Endothelial cell of umbilical vein (primary cell): ENCODE data around the gene C1orf122. TPM values are rescaled to one million over a fixed set of nuclear protein-coding genes. Genes with fewer than 3 reads are reported as not detected.

Experiments used
- BruUV-seq: library from RNA; stranded (reverse); fragments of 400-500 nt; replicated peaks from 2 replicates; lab custom pipeline; 2021; lab: Mats Ljungman, UMichigan
- CTCF ChIA-PET: fragments of 300-600, 350-600 bp; sonication (Branson Sonifier 250); formaldehyde crosslinking; loops from one replicate; lab custom pipeline; 2021; ENCODE audit warnings: antibody characterized with exemption, inconsistent platforms; lab: Charles Lee
- POLR2A ChIA-PET: fragments of 300-600, 350-600 bp; sonication (Branson Sonifier 250); formaldehyde crosslinking; loops from one replicate; lab custom pipeline; 2021; ENCODE audit warnings: antibody characterized with exemption, inconsistent platforms; lab: Charles Lee
- DNase-seq: peaks from one replicate; pipeline ENCODE4 v3.0.0-alpha.2; 2011; ENCODE audit warnings: low read depth, low spot score
- FAIRE-seq: peaks from 2 replicates; lab custom pipeline; 2011; peaks lifted over from hg19 to GRCh38; lab: Jason Lieb, UNC
- H2AFZ ChIP-seq: 2 replicates; pipeline ENCODE4 v1.6.0; 2012; ENCODE audit warnings: low read depth, low read length, control low read depth, inconsistent platforms
- H3K27ac ChIP-seq: 2 replicates; pipeline ENCODE4 v1.5.1; 2011; ENCODE audit warnings: low read depth, mild to moderate bottlenecking, control low read depth, low read length, moderate library complexity; ENCODE audit not compliant: insufficient read depth
- H3K27me3 ChIP-seq, 2 experiments: 2 replicates each; pipeline versions ENCODE4 v1.6.0 to v1.6.1; 2011; ENCODE audit warnings: low read length in 2 of 2, mixed read lengths in 1 of 2; ENCODE audit not compliant: control insufficient read depth in 2 of 2, insufficient read depth in 2 of 2
- H3K36me3 ChIP-seq, 2 experiments: 2 replicates in 1 of 2; 3 replicates in 1 of 2; pipeline ENCODE4 v1.5.1; 2011; ENCODE audit warnings: low read length in 2 of 2, mild to moderate bottlenecking in 1 of 2, moderate library complexity in 1 of 2; ENCODE audit not compliant: control insufficient read depth in 2 of 2, insufficient read depth in 2 of 2; ENCODE audit errors: extremely low read depth in 1 of 2
- H3K4me1 ChIP-seq: 3 replicates; pipeline ENCODE4 v1.5.1; 2011; ENCODE audit warnings: mild to moderate bottlenecking, low read length; ENCODE audit not compliant: control insufficient read depth, insufficient read depth; ENCODE audit errors: extremely low read depth
- H3K4me2 ChIP-seq: 2 replicates; pipeline ENCODE4 v1.6.1; 2011; ENCODE audit warnings: low read length, control low read depth, mixed read lengths; ENCODE audit not compliant: insufficient read depth
- H3K4me3 ChIP-seq, 3 experiments: fragments of 200-600 bp in 1 of 3; sonication (generic), shearing (Covaris generic) in 1 of 3; replicated peaks in 1 of 3; 2 replicates each; pipeline ENCODE4 v1.5.1; 2011 to 2016; ENCODE audit warnings: control low read depth in 3 of 3, low read length in 3 of 3, mild to moderate bottlenecking in 2 of 3, inconsistent platforms in 1 of 3, low read depth in 1 of 3, moderate library complexity in 1 of 3; ENCODE audit not compliant: insufficient read depth in 1 of 3
- H3K79me2 ChIP-seq: 2 replicates; pipeline ENCODE4 v1.6.0; 2012; ENCODE audit warnings: low read length, inconsistent platforms; ENCODE audit not compliant: control insufficient read depth, insufficient read depth
- H3K9ac ChIP-seq: replicated peaks from 2 replicates; pipeline ENCODE3; 2011; ENCODE audit warnings: low read length, control low read depth; ENCODE audit not compliant: insufficient read depth; ENCODE audit errors: extremely low read depth
- H3K9me1 ChIP-seq: replicated peaks from 3 replicates; pipeline ENCODE4 v1.6.0; 2011; ENCODE audit warnings: mild to moderate bottlenecking, low read length; ENCODE audit not compliant: control insufficient read depth, insufficient read depth; ENCODE audit errors: extremely low read depth
- H3K9me3 ChIP-seq: replicated peaks from 2 replicates; pipeline ENCODE4 v1.5.1; 2012; ENCODE audit warnings: low read length, inconsistent platforms; ENCODE audit not compliant: control insufficient read depth, insufficient read depth
- H4K20me1 ChIP-seq: replicated peaks from 2 replicates; pipeline ENCODE3; 2011; ENCODE audit warnings: mild to moderate bottlenecking, low read length; ENCODE audit not compliant: control insufficient read depth, insufficient read depth; ENCODE audit errors: extremely low read depth
- EZH2 ChIP-seq: IDR thresholded peaks from 2 replicates; pipeline ENCODE4 v1.6.1; 2012; ENCODE audit warnings: borderline replicate concordance, low read depth, mild to moderate bottlenecking, moderate library complexity, low read length, inconsistent platforms; ENCODE audit not compliant: severe bottlenecking
- FOS ChIP-seq: IDR thresholded peaks from 2 replicates; pipeline ENCODE4 v1.6.1; 2011; ENCODE audit warnings: mild to moderate bottlenecking, low read length, moderate library complexity, borderline replicate concordance; ENCODE audit not compliant: insufficient read depth
- GATA2 ChIP-seq: IDR thresholded peaks from 2 replicates; pipeline ENCODE4 v1.7.0; 2011; ENCODE audit warnings: low read depth, mild to moderate bottlenecking, moderate library complexity, mixed read lengths, low read length; ENCODE audit not compliant: insufficient read length, insufficient read depth
- JUN ChIP-seq: IDR thresholded peaks from 2 replicates; pipeline ENCODE4 v1.6.1; 2011; ENCODE audit warnings: borderline replicate concordance, low read depth; ENCODE audit not compliant: insufficient read length, insufficient read depth
- MYC ChIP-seq: IDR thresholded peaks from one replicate; pipeline ENCODE4 v1.6.1; 2011; ENCODE audit warnings: mild to moderate bottlenecking, low read depth, low read length
- POLR2A ChIP-seq: IDR thresholded peaks from 2 replicates; pipeline ENCODE4 v1.6.1; 2012; ENCODE audit warnings: low read depth, mild to moderate bottlenecking, control low read depth, low read length
- POLR2AphosphoS5 ChIP-seq: IDR thresholded peaks from 2 replicates; pipeline ENCODE4 v1.6.1; 2012; ENCODE audit warnings: low read depth, mild to moderate bottlenecking, control low read depth, low read length, moderate library complexity; ENCODE audit not compliant: insufficient read depth
- dilution Hi-C: fragments of 300-500 bp; cut with MboI; formaldehyde crosslinking; loops from one replicate; pipeline ENCODE4 v1.15.0; 2019; ENCODE audit warnings: low sequenced_read_pairs; ENCODE audit not compliant: extremely low pct_ligation_motif_present
- intact Hi-C: fragments of 100-400 bp; cut with micrococcal nuclease; formaldehyde crosslinking; loops from one replicate; pipeline ENCODE4 v1.10.0; 2022
- polyA plus RNA-seq, 4 experiments: library from polyadenylated mRNA; depleted of rRNA in 3 of 4; stranded (reverse) in 3 of 4; unstranded in 1 of 4; fragments of >200 nt; gene quantifications; 2 replicates each; pipeline versions ENCODE4 v1.2.1 to v1.2.3, GENCODE V29; 2011 to 2012; ENCODE audit warnings: missing spikeins in 1 of 4
- total RNA-seq: library from RNA; stranded (reverse); gene quantifications from 2 replicates; pipeline ENCODE4 v1.2.3, GENCODE V29; 2021
- TF ChIP-seq, protein P1 (sequence below), 2 donors: IDR thresholded peaks; 1 replicate in 1 of 2; 2 replicates in 1 of 2; pipeline ENCODE4 v1.5.1; 2011; ENCODE audit warnings: low read length in 2 of 2, mild to moderate bottlenecking in 2 of 2, moderate library complexity in 2 of 2, control low read depth in 1 of 2, inconsistent platforms in 1 of 2, low read depth in 1 of 2; ENCODE audit not compliant: insufficient read depth in 1 of 2; ENCODE audit errors: extremely low read depth in 1 of 2
- TF ChIP-seq, protein P2 (sequence below): IDR thresholded peaks from 2 replicates; pipeline ENCODE4 v1.6.1; 2011; ENCODE audit not compliant: insufficient read depth, insufficient read length

Gene C1orf122
- total and polyA plus RNA-seq, 2 donors (not counting 3 experiments of a cell fraction or from before 2014, with no cell fraction given): 32.8 to 38.8 TPM

DNA sequence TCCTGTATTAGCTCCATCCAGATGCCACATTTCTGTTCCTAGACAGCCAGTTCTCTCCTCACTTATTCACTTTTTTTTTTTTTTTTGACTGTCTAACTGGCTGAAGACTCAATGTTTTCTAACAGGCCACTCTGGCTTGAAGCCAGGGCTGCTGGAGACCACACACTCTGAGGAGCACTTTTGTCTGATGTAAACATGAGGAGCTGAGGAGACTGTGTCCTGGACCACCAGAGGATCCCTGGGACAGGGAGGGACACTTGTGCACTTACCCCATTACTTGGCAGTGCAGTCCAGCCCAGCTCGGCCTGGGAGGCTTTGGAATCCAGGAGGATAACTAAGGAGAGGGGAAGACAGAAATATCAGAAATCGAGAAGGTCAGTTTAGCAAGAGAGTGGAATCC, 45.1 kb upstream of the C1orf122 start:
- no peaks in the 10 kb centered on the region for H4K20me1 ChIP-seq
- H3K36me3 ChIP-seq: no peaks in the 10 kb centered on the region
- DNase-seq: no peak
- TF ChIP-seq MYC: no peak
- no peak for TF ChIP-seq JUN
- no peak for TF ChIP-seq GATA2
- no peak for TF ChIP-seq POLR2AphosphoS5
- no peak for TF ChIP-seq POLR2A
- no peak for TF ChIP-seq EZH2
- TF ChIP-seq, protein P1, sequence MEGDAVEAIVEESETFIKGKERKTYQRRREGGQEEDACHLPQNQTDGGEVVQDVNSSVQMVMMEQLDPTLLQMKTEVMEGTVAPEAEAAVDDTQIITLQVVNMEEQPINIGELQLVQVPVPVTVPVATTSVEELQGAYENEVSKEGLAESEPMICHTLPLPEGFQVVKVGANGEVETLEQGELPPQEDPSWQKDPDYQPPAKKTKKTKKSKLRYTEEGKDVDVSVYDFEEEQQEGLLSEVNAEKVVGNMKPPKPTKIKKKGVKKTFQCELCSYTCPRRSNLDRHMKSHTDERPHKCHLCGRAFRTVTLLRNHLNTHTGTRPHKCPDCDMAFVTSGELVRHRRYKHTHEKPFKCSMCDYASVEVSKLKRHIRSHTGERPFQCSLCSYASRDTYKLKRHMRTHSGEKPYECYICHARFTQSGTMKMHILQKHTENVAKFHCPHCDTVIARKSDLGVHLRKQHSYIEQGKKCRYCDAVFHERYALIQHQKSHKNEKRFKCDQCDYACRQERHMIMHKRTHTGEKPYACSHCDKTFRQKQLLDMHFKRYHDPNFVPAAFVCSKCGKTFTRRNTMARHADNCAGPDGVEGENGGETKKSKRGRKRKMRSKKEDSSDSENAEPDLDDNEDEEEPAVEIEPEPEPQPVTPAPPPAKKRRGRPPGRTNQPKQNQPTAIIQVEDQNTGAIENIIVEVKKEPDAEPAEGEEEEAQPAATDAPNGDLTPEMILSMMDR (IDR thresholded peaks at IDR 0.05; ENCODE audit: extremely low read depth in 1 of 2, insufficient read depth in 1 of 2, low read depth in 1 of 2, low read length in 2 of 2): no peak
- TF ChIP-seq, protein P2, sequence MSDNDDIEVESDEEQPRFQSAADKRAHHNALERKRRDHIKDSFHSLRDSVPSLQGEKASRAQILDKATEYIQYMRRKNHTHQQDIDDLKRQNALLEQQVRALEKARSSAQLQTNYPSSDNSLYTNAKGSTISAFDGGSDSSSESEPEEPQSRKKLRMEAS: no peak
- no peak for TF ChIP-seq FOS
- H3K9ac ChIP-seq: no peak overlapping the region
- POLR2A ChIA-PET: no interaction called here
- H3K79me2 ChIP-seq: no peaks in the 10 kb centered on the region
- H3K27ac ChIP-seq: no peak overlapping the region
- CTCF ChIA-PET: interaction anchor here (0.7 to 1.2 kb wide), 2 partner anchors 21 to 1072 kb away, joined by 3 to 4 read pairs; no protein-coding TSS in a partner anchor
- H3K9me1 ChIP-seq: no peaks in the 10 kb centered on the region
- no peak overlapping the region for H2AFZ ChIP-seq
- intact Hi-C loops (no loop called here), dilution Hi-C loops (no loop called here)
- no peak overlapping the region for H3K4me3 ChIP-seq
- BruUV-seq: no TSS peak
- H3K4me2 ChIP-seq: no peak overlapping the region
- H3K9me3 ChIP-seq: no peaks in the 10 kb centered on the region
- H3K27me3 ChIP-seq: peaks cover 25 to 29% of the 10 kb centered on the region in 2 experiments
- no peak for FAIRE-seq
- H3K4me1 ChIP-seq: no peaks in the 10 kb centered on the region
